HG03039 (cell line): Measurements from ENCODE around the gene AVP.
"Not testable (repeated sequence)": the region's sequence is repeated elsewhere in the genome, so short reads cannot be mapped to it uniquely, and the experiment has no call there.

Experiments
- ATAC-seq: cut with Tn5 transposase; IDR thresholded peaks from one replicate; pipeline ENCODE4 v1.9.1; 2021; ENCODE audit warnings: mild to moderate bottlenecking, moderate library complexity; ENCODE audit not compliant: unreplicated experiment

AVP gene

DNA sequence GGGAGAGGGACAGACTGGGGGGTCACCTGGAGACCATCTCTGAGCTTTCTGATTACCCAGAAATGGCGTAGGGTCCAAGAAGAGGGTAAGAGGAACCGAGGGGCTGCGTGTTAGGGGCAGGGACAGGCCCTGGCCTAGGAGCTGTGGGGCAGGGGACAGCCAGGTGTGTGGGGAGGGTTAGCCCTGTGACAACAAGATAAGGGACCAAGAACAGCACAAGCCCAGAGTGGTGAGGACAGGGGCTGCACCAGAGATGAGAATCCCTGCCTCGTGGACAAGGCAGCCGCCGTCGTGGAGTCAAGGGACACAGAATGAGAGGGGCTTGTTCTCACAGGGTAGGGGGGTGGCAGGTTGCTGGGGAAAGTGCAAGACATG is 449 bp upstream of the AVP start:
- no peak for ATAC-seq

DNA sequence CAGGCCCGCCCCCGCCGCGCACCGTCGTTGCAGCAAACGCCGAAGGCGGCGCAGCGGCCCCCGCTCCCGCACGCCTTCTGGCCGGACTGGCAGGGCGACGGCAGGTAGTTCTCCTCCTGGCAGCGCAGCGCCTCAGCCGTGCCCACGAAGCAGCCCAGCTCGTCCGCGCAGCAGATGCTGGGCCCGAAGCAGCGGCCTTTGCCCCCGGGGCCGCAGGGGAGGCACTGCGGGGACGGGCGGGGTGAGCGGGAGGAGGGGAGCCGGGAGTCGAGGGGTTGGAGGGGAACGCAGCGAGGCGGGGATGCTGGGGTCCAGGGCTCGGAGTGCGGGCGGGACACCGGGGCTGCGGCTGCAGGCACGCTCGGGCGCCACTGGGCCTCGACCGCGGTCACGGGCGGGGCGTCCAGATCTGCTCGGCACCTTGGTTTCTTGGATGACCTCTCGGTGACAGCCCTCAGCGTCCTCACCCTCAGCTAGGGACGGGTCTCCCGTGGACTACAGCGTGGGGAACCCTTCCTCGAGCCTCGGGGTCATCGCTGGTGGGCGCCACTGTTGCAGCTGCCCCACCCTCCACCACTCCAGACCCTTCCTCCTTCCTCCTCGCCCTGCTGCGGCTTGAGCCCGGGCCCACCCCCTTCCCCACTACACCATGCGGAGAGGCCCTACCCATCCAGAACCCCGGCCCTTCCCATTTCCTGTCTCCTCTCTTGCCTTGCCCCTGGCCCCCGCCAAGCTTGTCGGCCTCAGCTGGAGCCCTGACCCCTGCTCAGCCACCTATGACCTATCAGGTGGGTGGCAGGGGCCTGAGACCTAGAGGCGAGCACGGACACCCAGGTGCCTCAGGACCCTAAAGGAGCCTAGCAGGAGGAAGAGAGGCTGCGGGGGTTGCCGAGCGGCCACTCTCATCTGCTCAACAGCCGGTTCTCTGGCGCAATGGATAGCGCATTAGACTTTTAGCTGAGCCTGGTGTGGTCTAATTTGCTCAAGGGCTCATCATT is 1.3 kb downstream of the AVP start:
- no peak for ATAC-seq

GRCh38 chr20:3082306-3082951 is 2.1 kb downstream of the AVP start:
- ATAC-seq: no peak

DNA sequence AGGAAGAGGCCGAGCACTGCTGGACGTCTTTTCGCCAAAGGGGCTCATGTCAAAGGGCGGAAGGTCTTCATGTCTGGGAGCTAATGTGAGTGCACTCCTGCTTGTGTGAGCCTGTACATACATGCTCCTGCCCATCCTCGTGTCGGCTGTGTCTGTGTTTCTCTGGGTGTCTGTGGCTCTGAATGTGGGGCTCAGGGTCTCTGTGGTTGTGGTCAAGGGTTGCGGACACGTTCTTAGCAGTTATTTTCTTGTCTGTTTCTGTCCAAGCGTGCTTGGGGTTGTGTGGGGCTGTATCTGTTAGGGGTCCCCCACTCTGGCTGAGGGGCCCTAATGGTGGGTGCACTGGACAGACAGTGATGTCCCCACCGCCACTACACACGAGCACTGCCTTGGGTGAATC is 2.9 kb downstream of the AVP start:
- ATAC-seq: no peak

GRCh38 chr20:3080939-3081388 is 3.6 kb downstream of the AVP start:
- no peak for ATAC-seq

GRCh38 chr20:3077618-3078134 is 6.8 kb downstream of the AVP start:
- no peak for ATAC-seq

- not testable (repeated sequence) for ATAC-seq
These were observed 9.2 kb downstream of the AVP start for GRCh38 chr20:3075315-3075714.

DNA sequence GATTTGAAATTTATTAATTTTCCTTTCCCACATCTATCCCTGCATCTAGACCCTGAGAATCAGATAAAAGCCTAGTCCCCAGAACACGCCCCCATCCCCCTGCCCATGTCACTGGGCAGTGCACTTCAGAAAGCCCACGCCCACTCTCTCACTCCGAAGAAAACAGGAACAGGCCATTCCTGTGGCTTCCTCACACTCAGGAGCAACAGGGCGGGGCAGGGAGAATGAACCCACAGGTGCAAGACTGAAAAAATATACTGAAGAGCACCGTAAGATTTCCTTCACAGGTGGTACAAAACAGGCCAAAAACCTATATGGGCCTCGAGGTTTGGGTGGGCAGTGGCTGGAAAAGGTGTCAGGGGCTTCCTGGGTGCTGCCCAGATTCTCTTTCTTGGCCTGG is 9.7 kb downstream of the AVP start:
- no peak for ATAC-seq

GRCh38 chr20:3073251-3073643 is 11.3 kb downstream of the AVP start:
- not testable (repeated sequence) for ATAC-seq

- ATAC-seq: no peak
These were observed 11.8 kb downstream of the AVP start for GRCh38 chr20:3072530-3073250.

- ATAC-seq: no peak
These were observed 12.7 kb downstream of the AVP start, which contains the start of gene OXT for GRCh38 chr20:3071610-3072529. OXT (plus strand) TSS chr20:3071620; CDS start chr20:3071656, 36 bp downstream.

- ATAC-seq: no peak
These were observed 13.3 kb downstream of the AVP start for GRCh38 chr20:3071266-3071609.

GRCh38 chr20:3070725-3071124 is 13.8 kb downstream of the AVP start:
- no peak for ATAC-seq

DNA sequence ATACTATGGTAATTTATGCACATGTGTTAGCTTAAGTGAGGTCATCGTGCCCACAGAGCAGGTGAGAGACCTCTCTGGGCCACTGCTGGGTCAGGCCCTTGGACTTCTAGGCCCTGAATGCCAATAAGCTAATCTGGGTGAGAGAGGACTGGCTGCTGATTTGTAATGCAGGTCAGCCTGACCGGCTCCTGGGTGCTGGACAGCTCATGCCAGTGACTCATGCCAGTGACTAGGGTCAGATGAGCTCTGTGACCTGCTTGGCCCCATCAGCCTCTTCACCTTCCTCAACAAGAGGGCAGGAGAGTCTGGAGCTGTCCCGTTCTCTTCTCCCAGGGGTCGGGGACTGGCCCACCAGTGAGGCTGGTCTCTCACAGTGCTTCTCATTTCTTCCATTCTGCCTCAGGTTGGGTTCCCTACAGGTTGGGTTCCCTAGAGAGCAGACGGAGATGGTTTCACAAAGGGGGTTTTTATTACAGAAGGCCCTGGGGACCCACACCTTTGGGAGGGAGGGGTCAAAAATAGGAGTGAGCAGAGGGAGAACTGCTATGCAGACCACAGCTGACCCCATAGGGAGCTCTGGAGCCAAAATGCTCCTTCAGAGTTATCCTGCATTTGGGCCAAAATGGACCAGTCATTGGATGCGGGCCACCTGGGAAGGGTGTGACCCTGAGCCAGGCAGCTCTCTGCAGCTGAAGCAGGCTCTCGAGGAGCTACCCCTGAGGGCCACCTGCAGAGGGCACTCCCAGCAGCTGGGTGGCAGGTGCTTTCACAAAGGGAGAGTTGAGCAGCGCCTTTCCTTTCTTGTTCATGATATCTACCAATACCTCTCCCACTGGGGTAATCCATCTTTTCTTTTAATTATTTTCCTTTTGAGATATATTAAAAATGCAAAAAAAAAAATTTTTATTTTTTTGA is 15.3 kb downstream of the AVP start:
- ATAC-seq: no peak

DNA sequence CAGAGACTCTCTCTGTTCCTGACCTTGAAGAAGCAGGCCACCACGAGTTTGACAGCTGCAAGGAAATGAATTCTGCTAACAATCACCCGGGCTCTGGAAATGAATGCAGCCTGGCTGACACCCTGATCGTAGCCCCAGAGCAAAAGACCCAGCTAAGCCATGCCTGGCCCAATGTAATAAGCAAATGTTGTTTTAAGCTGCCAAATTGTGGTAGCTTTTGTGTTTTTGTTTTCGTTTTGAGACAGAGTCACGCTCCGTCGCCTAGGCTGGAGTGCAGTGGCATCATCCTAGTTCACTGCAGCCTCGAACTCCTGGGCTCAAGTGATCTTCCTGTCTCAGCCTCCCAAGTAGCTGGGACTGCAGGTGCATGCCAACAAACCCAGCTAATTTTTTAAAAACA is 16.4 kb downstream of the AVP start:
- ATAC-seq: no peak

- ATAC-seq: no peak
These were observed 17.1 kb downstream of the AVP start for GRCh38 chr20:3067139-3068014.

GRCh38 chr20:3064119-3064518 is 20.4 kb downstream of the AVP start:
- not testable (repeated sequence) for ATAC-seq

GRCh38 chr20:3059489-3059888 is 25.0 kb downstream of the AVP start:
- ATAC-seq: no peak
